K562 (cell line): ENCODE data around the gene PLCD4. TPM values are rescaled to one million over a fixed set of nuclear protein-coding genes. Genes with fewer than 3 reads are reported as not detected.

Experiments
- ATAC-seq: fragments of 200-7000 bp; cut with Tn5 transposase; 3 replicates; pipeline ENCODE4 v1.9.1; 2020; ENCODE audit warnings: moderate library complexity
- BruUV-seq: library from RNA; stranded (reverse); fragments of 400-500 nt; replicated peaks from 2 replicates; lab custom pipeline; 2021; lab: Mats Ljungman, UMichigan
- CTCF ChIA-PET: fragments of 300-600 bp; formaldehyde crosslinking; extraction: SDS; loops from one replicate; lab custom pipeline; 2021; ENCODE audit warnings: low intra/inter-chr PET ratio; lab: Yijun Ruan, JAX
- POLR2A ChIA-PET: fragments of 300-600, 350-650 bp; sonication (Branson Sonifier 250); formaldehyde crosslinking; extraction: SDS; loops from one replicate; lab custom pipeline; 2021; ENCODE audit warnings: antibody characterized with exemption, inconsistent platforms; lab: Yijun Ruan, JAX
- DNase-seq, 4 experiments: peaks; one replicate each; pipeline versions ENCODE4 v3.0.0 to v3.0.0-alpha.2; 2011 to 2018; ENCODE audit warnings: low spot score in 3 of 4, mixed read lengths in 3 of 4; ENCODE audit errors: extremely low read depth in 1 of 4
- FAIRE-seq: peaks from 2 replicates; lab custom pipeline; 2011; peaks lifted over from hg19 to GRCh38; lab: Jason Lieb, UNC
- H2AFZ ChIP-seq: 2 replicates; pipeline ENCODE4 v1.6.0; 2011; ENCODE audit warnings: low read depth, low read length, control low read depth, inconsistent platforms
- H3K27ac ChIP-seq: fragments of 200-600 bp; 3 replicates; pipeline ENCODE4 v1.8.0; 2011; ENCODE audit warnings: low read depth, mild to moderate bottlenecking, control low read depth, inconsistent platforms, low read length, moderate library complexity, mixed read lengths; ENCODE audit errors: extremely low read depth
- H3K27me3 ChIP-seq, 2 experiments: fragments of 300-600 bp in 1 of 2; 2 replicates in 1 of 2; 3 replicates in 1 of 2; pipeline versions ENCODE4 v1.6.0 to v1.8.0; 2011; ENCODE audit warnings: inconsistent platforms in 2 of 2, low read length in 2 of 2, mild to moderate bottlenecking in 1 of 2, mixed read lengths in 1 of 2, moderate library complexity in 1 of 2; ENCODE audit not compliant: control insufficient read depth in 2 of 2, insufficient read depth in 2 of 2
- H3K36me3 ChIP-seq: fragments of 300-600 bp; 3 replicates; pipeline ENCODE4 v1.8.0; 2011; ENCODE audit warnings: mild to moderate bottlenecking, low read length, inconsistent platforms; ENCODE audit not compliant: control insufficient read depth, insufficient read depth
- H3K4me1 ChIP-seq, 2 experiments: fragments of 200-600 bp in 1 of 2; replicated peaks in 1 of 2; 2 replicates in 1 of 2; 3 replicates in 1 of 2; pipeline versions ENCODE4 v1.5.1 to v1.8.0; 2011; ENCODE audit warnings: inconsistent platforms in 2 of 2, low read length in 2 of 2, mild to moderate bottlenecking in 1 of 2, mixed read lengths in 1 of 2, moderate library complexity in 1 of 2; ENCODE audit not compliant: control insufficient read depth in 2 of 2, insufficient read depth in 2 of 2
- H3K4me2 ChIP-seq: 2 replicates; pipeline ENCODE4 v1.6.1; 2011; ENCODE audit warnings: low read length, control low read depth, inconsistent platforms, mixed read lengths; ENCODE audit not compliant: insufficient read depth
- H3K4me3 ChIP-seq: fragments of 200-600 bp; sonication (generic), shearing (Covaris generic); 2 replicates; pipeline ENCODE4 v1.5.1; 2016; ENCODE audit warnings: control low read depth, inconsistent platforms
- H3K79me2 ChIP-seq: fragments of 200-600 bp; 3 replicates; pipeline ENCODE4 v1.8.0; 2011; ENCODE audit warnings: low read length, inconsistent platforms; ENCODE audit not compliant: control insufficient read depth, insufficient read depth
- H3K9ac ChIP-seq, 2 experiments: 2 replicates each; pipeline versions ENCODE4 v1.6.0 to v1.6.1; 2011; ENCODE audit warnings: low read depth in 2 of 2, low read length in 2 of 2, control low read depth in 1 of 2, inconsistent platforms in 1 of 2, mild to moderate bottlenecking in 1 of 2, mixed read lengths in 1 of 2; ENCODE audit not compliant: insufficient read depth in 1 of 2
- H3K9me1 ChIP-seq: one replicate; pipeline ENCODE4 v1.6.0; 2011; ENCODE audit warnings: inconsistent platforms, mild to moderate bottlenecking, low read length, moderate library complexity; ENCODE audit not compliant: control insufficient read depth, insufficient read depth
- H3K9me3 ChIP-seq: replicated peaks from 2 replicates; pipeline ENCODE4 v1.5.1; 2011; ENCODE audit warnings: low read depth, low read length, inconsistent platforms; ENCODE audit not compliant: control insufficient read depth, insufficient read depth
- H4K20me1 ChIP-seq: replicated peaks from 2 replicates; pipeline ENCODE4 v1.6.1; 2011; ENCODE audit warnings: low read length, inconsistent platforms, mixed read lengths; ENCODE audit not compliant: control insufficient read depth, insufficient read depth
- BCL6 ChIP-seq: fragments of 250-450 bp; sonication (Bioruptor Pico); IDR thresholded peaks from 2 replicates; pipeline ENCODE4 v1.4.0; 2020
- ELK3 ChIP-seq: fragments of 450-650 bp; formaldehyde crosslinking; IDR thresholded peaks from 2 replicates; pipeline ENCODE4 v1.4.0; 2020; ENCODE audit warnings: mild to moderate bottlenecking
- KAT7 ChIP-seq: sonication (generic); formaldehyde crosslinking; IDR thresholded peaks from 2 replicates; pipeline ENCODE4 v1.8.0; 2022; ENCODE audit warnings: missing genetic modification reagents, mild to moderate bottlenecking, borderline replicate concordance
- MGA ChIP-seq: fragments of 450-650 bp; IDR thresholded peaks from 2 replicates; pipeline ENCODE4 v1.6.1; 2016; ENCODE audit warnings: mild to moderate bottlenecking, moderate library complexity
- PHTF2 ChIP-seq: fragments of 250-450 bp; sonication (Bioruptor Pico); IDR thresholded peaks from 2 replicates; pipeline ENCODE4 v1.5.0; 2021; ENCODE audit warnings: mild to moderate bottlenecking
- RAD51 ChIP-seq: fragments of 450-650 bp; IDR thresholded peaks from 2 replicates; pipeline ENCODE4 v1.7.1; 2016; ENCODE audit warnings: low read depth, mild to moderate bottlenecking, borderline replicate concordance
- SAP30 ChIP-seq: fragments of 200-600 bp; sonication (generic); IDR thresholded peaks from 2 replicates; pipeline ENCODE4 v1.6.1; 2012; ENCODE audit warnings: borderline replicate concordance, low read depth, mild to moderate bottlenecking, moderate library complexity, low read length, control low read depth, inconsistent platforms; ENCODE audit not compliant: insufficient read depth, poor library complexity, severe bottlenecking
- ZEB2 ChIP-seq: fragments of 450-650 bp; IDR thresholded peaks from 2 replicates; pipeline ENCODE4 v1.6.1; 2016
- ZNF217 ChIP-seq: sonication (generic); formaldehyde crosslinking; IDR thresholded peaks from 2 replicates; pipeline ENCODE4 v1.8.0; 2022; ENCODE audit warnings: mild to moderate bottlenecking, missing genetic modification reagents
- WGBS: fragments of 100-300 bp; shearing (Covaris generic); methylation state at CpG from one replicate; pipeline ENCODE4 v1.1.6; 2016; ENCODE audit warnings: low coverage, mixed read lengths; ENCODE audit not compliant: insufficient coverage; ENCODE audit errors: missing lambda C conversion rate; 5-methylcytosine and 5-hydroxymethylcytosine counted together
- in situ Hi-C: fragments of 300-500 bp; cut with MboI; formaldehyde crosslinking; loops from 4 replicates; pipeline ENCODE4 v1.15.0; 2018; ENCODE audit warnings: inconsistent platforms, mixed read lengths
- intact Hi-C: fragments of 100-400 bp; cut with micrococcal nuclease; formaldehyde crosslinking; loops from 2 replicates; pipeline ENCODE4 v1.14.2; 2022
- polyA plus RNA-seq, 8 experiments: library from polyadenylated mRNA; depleted of rRNA in 4 of 8; stranded (reverse) in 5 of 8; unstranded in 3 of 8; fragments of >200 nt; fragmentation: Nextera tagmentation in 2 of 8; fragmentation: Illumina TruSeq in 1 of 8; extraction: Ambion mirVana in 2 of 8; extraction: Trizol in 1 of 8; gene quantifications; 2 replicates each; pipeline versions ENCODE4 v1.2.1 to v1.2.3, GENCODE V29; 2011 to 2014; ENCODE audit warnings: inconsistent platforms in 1 of 8, missing spikeins in 1 of 8
- total RNA-seq, 7 experiments: library from RNA; depleted of rRNA in 6 of 7; stranded (reverse); fragments of >200 nt in 6 of 7; fragmentation: Illumina TruSeq in 2 of 7; extraction: Trizol in 2 of 7; gene quantifications; 2 replicates each; pipeline versions ENCODE4 v1.2.1 to v1.2.3, GENCODE V29; 2011 to 2021; ENCODE audit warnings: low replicate concordance in 1 of 7

PLCD4 gene
- total and polyA plus RNA-seq, 9 of the 15 experiments (the other 6 are each of a cell fraction or from before 2014, with no cell fraction given) = 0.13 to 0.38 TPM; not detected in 7

GRCh38 chr2:218658671-218659257, 51.1 kb downstream of the PLCD4 start:
- CTCF ChIA-PET = interaction anchor here (1.8 to 3.1 kb wide), 2 partner anchors 29 to 189 kb away, joined by 8 to 32 read pairs; no protein-coding TSS in a partner anchor
- Histone ChIP-seq H3K36me3 (peaks cover 69% of the 10 kb centered on the region; the same call in 2 of the 3 replicates), H3K27me3 (no peaks in the 10 kb centered on the region), H3K4me1 (peaks cover 6 to 17% of the 10 kb centered on the region in 2 experiments; a peak in 3 of 5 replicates), H3K4me2 (peak overlapping the region; percentile 99), H3K79me2 (peaks cover 32% of the 10 kb centered on the region), H3K9ac (peak overlapping the region; percentile 91 to 96), H3K4me3 (peak overlapping the region; percentile 61), H3K9me3 (no peaks in the 10 kb centered on the region), H2AFZ (peak overlapping the region; percentile 84), H4K20me1 (no peaks in the 10 kb centered on the region), H3K27ac (peak overlapping the region; percentile 49), H3K9me1 (peaks cover 7% of the 10 kb centered on the region)
- intact Hi-C loops (loop anchor here (1.0 to 2.0 kb wide), 2 partner anchors 29 to 188 kb away; no protein-coding TSS in a partner anchor), in situ Hi-C loops (no loop called here)
- FAIRE-seq = peak; percentile 84
- peak; percentile 51 to 77 (median 60) for DNase-seq
- BruUV-seq = TSS peak; percentile 78
- WGBS = 0% methylated on average over 21 of the region's 27 CpGs
- POLR2A ChIA-PET = interaction anchor here (0.6 to 1.9 kb wide), 11 partner anchors 9 to 729 kb away, joined by 3 to 10 read pairs (median 4); partner anchors contain the start of gene DNPEP
- peak; percentile 82 for ATAC-seq
- TF ChIP-seq BCL6 (CRISPR knock-in tag) = no peak
- no peak for TF ChIP-seq PHTF2 (CRISPR knock-in tag)
- TF ChIP-seq KAT7 = no peak
- TF ChIP-seq SAP30 = peak; percentile 85
- TF ChIP-seq ZEB2 = peak; percentile 66
- TF ChIP-seq ZNF217 (CRISPR knock-in tag) = no peak
- TF ChIP-seq MGA = peak; percentile 37; the same call in 1 of the 2 replicates
- no peak for TF ChIP-seq RAD51
- no peak for TF ChIP-seq ELK3
